ENCODE measurements around the gene DYNC1I1. TPM values are rescaled to one million over a fixed set of nuclear protein-coding genes. Genes with fewer than 3 reads are reported as not detected.
A peak's percentile ranks its signal among the peaks of the same experiment; 100 is the strongest.

The DYNC1I1 gene
- polyA plus RNA-seq, 1 experiment, result 0.11 TPM

- POLR2A ChIA-PET, result no interaction called here
- no peaks in the 10 kb centered on the region for H3K27me3 ChIP-seq (ENCODE audit: control insufficient read depth, insufficient read depth, low read length)
- no peak for DNase-seq (ENCODE audit: low read depth)
- H3K36me3 ChIP-seq (ENCODE audit: control insufficient read depth, insufficient read depth, low read length), result no peaks in the 10 kb centered on the region
- no peak overlapping the region for H3K4me3 ChIP-seq (ENCODE audit: low read depth, low read length)
- TF ChIP-seq, protein P1, sequence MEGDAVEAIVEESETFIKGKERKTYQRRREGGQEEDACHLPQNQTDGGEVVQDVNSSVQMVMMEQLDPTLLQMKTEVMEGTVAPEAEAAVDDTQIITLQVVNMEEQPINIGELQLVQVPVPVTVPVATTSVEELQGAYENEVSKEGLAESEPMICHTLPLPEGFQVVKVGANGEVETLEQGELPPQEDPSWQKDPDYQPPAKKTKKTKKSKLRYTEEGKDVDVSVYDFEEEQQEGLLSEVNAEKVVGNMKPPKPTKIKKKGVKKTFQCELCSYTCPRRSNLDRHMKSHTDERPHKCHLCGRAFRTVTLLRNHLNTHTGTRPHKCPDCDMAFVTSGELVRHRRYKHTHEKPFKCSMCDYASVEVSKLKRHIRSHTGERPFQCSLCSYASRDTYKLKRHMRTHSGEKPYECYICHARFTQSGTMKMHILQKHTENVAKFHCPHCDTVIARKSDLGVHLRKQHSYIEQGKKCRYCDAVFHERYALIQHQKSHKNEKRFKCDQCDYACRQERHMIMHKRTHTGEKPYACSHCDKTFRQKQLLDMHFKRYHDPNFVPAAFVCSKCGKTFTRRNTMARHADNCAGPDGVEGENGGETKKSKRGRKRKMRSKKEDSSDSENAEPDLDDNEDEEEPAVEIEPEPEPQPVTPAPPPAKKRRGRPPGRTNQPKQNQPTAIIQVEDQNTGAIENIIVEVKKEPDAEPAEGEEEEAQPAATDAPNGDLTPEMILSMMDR (IDR thresholded peaks at IDR 0.05; ENCODE audit: insufficient read depth, low read depth, low read length), result no peak
- CTCF ChIA-PET, result no interaction called here
These were observed 225.3 kb downstream of the DYNC1I1 start for GRCh38 chr7:95997632-95998031.

DNA sequence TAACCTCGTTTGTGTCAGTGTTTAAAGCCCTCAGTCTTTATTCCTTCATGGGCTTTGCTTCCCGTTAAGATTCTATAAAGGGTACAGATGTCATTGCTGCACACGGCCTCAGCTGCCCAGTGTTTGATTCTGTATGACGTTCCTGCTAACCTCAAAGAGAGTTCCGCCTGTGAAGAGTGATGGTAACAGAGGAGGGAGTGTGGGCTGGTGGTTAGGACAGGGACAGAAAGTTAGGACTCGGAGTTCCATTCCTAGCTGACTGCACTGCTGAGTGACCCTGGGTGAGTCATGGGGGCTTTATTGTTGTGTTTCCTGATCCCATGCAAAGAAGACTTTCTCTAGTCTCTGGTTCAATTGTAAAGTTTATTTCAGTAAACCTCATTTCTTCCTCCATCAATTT, 227.1 kb downstream of the DYNC1I1 start:
- ChIA-PET CTCF (no interaction called here), POLR2A (no interaction called here)
- Histone ChIP-seq H3K27me3 (ENCODE audit: control insufficient read depth, insufficient read depth, low read length) (no peaks in the 10 kb centered on the region), H3K36me3 (ENCODE audit: control insufficient read depth, insufficient read depth, low read length) (no peaks in the 10 kb centered on the region), H3K4me3 (ENCODE audit: low read depth, low read length) (no peak overlapping the region)
- TF ChIP-seq, protein P1 (IDR thresholded peaks at IDR 0.05; ENCODE audit: insufficient read depth, low read depth, low read length), result no peak
- no peak for DNase-seq (ENCODE audit: low read depth)

DNA sequence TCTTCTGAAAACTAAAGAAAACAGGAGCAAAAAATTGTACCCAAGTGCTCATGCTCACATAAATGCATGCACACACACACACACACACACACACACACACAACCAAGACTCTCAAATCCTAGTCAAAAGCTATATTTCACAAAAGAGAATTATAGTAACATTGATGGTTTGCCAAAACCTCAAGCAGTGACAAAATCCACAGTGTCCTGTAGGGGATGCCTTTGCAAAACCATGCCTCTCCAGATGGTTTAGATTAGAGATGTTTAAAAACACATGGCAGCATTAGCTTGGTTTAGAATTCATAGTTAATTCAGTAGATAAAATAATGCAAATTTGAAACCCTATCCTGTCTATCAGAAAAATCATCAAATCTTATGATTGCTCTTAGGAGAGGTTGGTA, 232.2 kb downstream of the DYNC1I1 start:
- H3K4me3 ChIP-seq (ENCODE audit: low read depth, low read length), result no peak overlapping the region
- ChIA-PET POLR2A (interaction anchor here (0.5 kb wide), 1 partner anchor 54 kb away, joined by 5 read pairs; no protein-coding TSS in a partner anchor), CTCF (no interaction called here)
- DNase-seq (ENCODE audit: low read depth), result no peak
- TF ChIP-seq, protein P1 (IDR thresholded peaks at IDR 0.05; ENCODE audit: insufficient read depth, low read depth, low read length), result peak; percentile 41
- H3K27me3 ChIP-seq (ENCODE audit: control insufficient read depth, insufficient read depth, low read length), result no peaks in the 10 kb centered on the region
- H3K36me3 ChIP-seq (ENCODE audit: control insufficient read depth, insufficient read depth, low read length), result no peaks in the 10 kb centered on the region

DNA sequence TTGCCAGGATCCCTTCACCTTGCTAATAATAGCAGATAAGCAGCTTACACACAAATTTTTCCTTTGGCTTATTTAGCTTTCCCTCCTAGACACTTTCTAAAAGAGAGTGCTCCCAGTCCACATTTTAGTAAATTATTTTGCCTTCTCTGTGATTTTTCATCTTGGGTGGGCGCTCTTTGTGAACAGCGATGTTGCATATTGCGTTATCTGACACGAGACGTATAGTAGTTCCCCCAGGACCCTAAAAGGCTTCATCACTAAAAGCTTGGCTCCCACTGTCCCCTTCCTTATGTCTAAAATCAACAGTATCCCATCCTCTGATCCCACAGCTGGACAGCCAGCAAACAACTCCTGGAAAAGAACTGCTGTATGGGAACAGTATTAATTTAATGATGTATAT, 232.9 kb downstream of the DYNC1I1 start:
- Histone ChIP-seq H3K27me3 (ENCODE audit: control insufficient read depth, insufficient read depth, low read length) (no peaks in the 10 kb centered on the region), H3K36me3 (ENCODE audit: control insufficient read depth, insufficient read depth, low read length) (no peaks in the 10 kb centered on the region), H3K4me3 (ENCODE audit: low read depth, low read length) (no peak overlapping the region)
- TF ChIP-seq, protein P1 (IDR thresholded peaks at IDR 0.05; ENCODE audit: insufficient read depth, low read depth, low read length), result no peak
- ChIA-PET POLR2A (no interaction called here), CTCF (no interaction called here)
- no peak for DNase-seq (ENCODE audit: low read depth)

DNA sequence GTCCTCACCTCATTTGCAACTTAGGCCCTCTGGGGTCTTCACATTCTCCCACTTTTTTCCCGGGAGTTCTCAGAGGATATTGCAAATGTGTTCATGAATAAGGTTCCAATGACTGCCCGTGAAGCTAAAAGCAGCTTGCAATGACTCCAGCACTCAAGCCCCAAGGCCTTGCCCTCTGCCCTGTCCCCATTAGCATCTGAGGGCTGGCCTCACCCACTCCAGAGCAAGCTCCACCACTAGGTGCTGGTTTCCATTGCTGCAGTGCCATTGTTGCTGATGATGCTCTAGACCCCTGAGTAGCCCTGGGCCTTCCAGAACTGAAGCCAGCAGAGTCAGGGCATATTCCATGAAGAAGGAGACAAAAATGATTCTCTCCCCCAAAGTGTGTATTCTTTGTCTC, 236.8 kb downstream of the DYNC1I1 start:
- POLR2A ChIA-PET, result no interaction called here
- DNase-seq (ENCODE audit: low read depth), result no peak
- no peak overlapping the region for H3K4me3 ChIP-seq (ENCODE audit: low read depth, low read length)
- CTCF ChIA-PET, result no interaction called here
- TF ChIP-seq, protein P1 (IDR thresholded peaks at IDR 0.05; ENCODE audit: insufficient read depth, low read depth, low read length), result no peak
- H3K36me3 ChIP-seq (ENCODE audit: control insufficient read depth, insufficient read depth, low read length), result no peaks in the 10 kb centered on the region
- no peaks in the 10 kb centered on the region for H3K27me3 ChIP-seq (ENCODE audit: control insufficient read depth, insufficient read depth, low read length)
